OCI-LY3 (cell line): Measurements from ENCODE around the gene KRT15.

Experiments used
- H2AFZ ChIP-seq: fragments of 200-600, 300-600 bp; shearing (Covaris generic); 2 replicates; pipeline ENCODE4 v1.6.0; 2014; ENCODE audit warnings: antibody characterized with exemption, low read depth, low read length
- H3K27ac ChIP-seq: fragments of 200-600, 300-600 bp; sonication (generic); 2 replicates; pipeline ENCODE4 v1.5.1; 2014; ENCODE audit warnings: mild to moderate bottlenecking, low read length, moderate library complexity, mixed read lengths
- H3K27me3 ChIP-seq: fragments of 200-600, 300-600 bp; sonication (generic); 2 replicates; pipeline ENCODE4 v1.6.1; 2014; ENCODE audit warnings: low read depth, low read length, mixed read lengths
- H3K36me3 ChIP-seq: fragments of 200-600, 300-600 bp; sonication (generic); replicated peaks from 2 replicates; pipeline ENCODE3; 2014; ENCODE audit warnings: low read depth, low read length, mixed read lengths
- H3K4me1 ChIP-seq: fragments of 300-600, 200-600 bp; sonication (generic); 2 replicates; pipeline ENCODE4 v1.6.1; 2014; ENCODE audit warnings: low read length, mixed read lengths
- H3K4me2 ChIP-seq: fragments of 200-600, 300-600 bp; sonication (generic); 2 replicates; pipeline ENCODE4 v1.6.1; 2014; ENCODE audit warnings: low read length, mixed read lengths
- H3K4me3 ChIP-seq: fragments of 300-600, 200-600 bp; sonication (generic); 2 replicates; pipeline ENCODE4 v1.5.1; 2014; ENCODE audit warnings: antibody characterized with exemption, mild to moderate bottlenecking, low read length, moderate library complexity
- H3K79me2 ChIP-seq: fragments of 300-600, 200-600 bp; shearing (Covaris generic); 2 replicates; pipeline ENCODE4 v1.6.1; 2014; ENCODE audit warnings: mild to moderate bottlenecking, low read length, mixed read lengths
- H3K9ac ChIP-seq: fragments of 300-600, 200-600 bp; shearing (Covaris generic); 2 replicates; pipeline ENCODE4 v1.6.0; 2014; ENCODE audit warnings: mild to moderate bottlenecking, low read length, moderate library complexity
- H3K9me3 ChIP-seq: fragments of 200-600, 300-600 bp; shearing (Covaris generic); 2 replicates; pipeline ENCODE4 v1.6.1; 2014; ENCODE audit warnings: low read length, mixed read lengths; ENCODE audit not compliant: insufficient read depth
- H4K20me1 ChIP-seq: fragments of 200-600, 300-600 bp; sonication (generic); 2 replicates; pipeline ENCODE4 v1.6.1; 2016; ENCODE audit warnings: low read length, mixed read lengths; ENCODE audit not compliant: insufficient read depth
- EZH2phosphoT487 ChIP-seq: fragments of 200-600 bp; shearing (Covaris generic); IDR thresholded peaks from 2 replicates; pipeline ENCODE4 v1.6.1; 2018; ENCODE audit warnings: antibody characterized with exemption, mixed run types, low read depth
- TF ChIP-seq, protein P1 (sequence below): fragments of 200-600, 300-600 bp; sonication (generic); IDR thresholded peaks from 2 replicates; pipeline ENCODE4 v1.5.1; 2014; ENCODE audit warnings: antibody characterized with exemption, low read length, low read depth

Gene KRT15

DNA sequence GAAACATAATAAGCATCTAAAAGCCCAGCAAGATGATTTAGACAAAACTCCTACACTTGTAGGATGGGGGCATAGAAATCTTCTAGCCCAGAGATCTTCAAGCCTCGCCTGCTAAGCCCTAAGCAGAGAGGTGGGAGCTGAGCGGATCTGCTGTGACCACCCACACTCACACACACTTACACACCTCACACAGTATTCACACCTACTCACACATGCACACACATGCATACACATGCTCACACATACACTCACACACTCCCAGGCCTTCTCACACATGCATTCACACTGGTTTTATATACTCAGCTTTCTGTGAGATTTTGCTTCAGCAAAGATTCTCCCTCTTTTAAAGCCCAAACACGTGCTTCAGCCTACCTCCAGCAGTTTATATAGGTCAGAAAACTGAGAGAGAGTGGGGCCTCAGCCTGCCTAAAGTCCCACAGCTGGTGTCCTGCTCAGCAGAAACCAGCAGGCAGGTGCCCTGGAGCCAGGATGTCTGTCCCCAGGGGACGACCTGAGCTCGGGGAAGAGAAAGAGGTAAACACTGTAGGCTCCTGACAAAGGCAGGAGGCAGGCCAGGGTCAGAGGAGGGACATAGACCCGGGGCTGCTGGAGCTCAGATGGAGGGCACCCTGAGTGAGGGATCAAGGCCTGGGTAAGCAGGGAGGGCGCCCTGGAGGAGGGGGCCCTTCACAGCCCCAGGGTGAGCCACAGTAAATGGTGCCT, 21.4 kb upstream of the KRT15 start:
- Histone ChIP-seq H3K27me3 (no peaks in the 10 kb centered on the region), H4K20me1 (no peaks in the 10 kb centered on the region), H3K27ac (no peak overlapping the region), H3K36me3 (no peaks in the 10 kb centered on the region), H3K9ac (no peak overlapping the region), H2AFZ (no peak overlapping the region), H3K79me2 (no peaks in the 10 kb centered on the region), H3K4me1 (peaks cover 8% of the 10 kb centered on the region; the same call in 1 of the 2 replicates), H3K9me3 (no peaks in the 10 kb centered on the region), H3K4me2 (no peak overlapping the region), H3K4me3 (no peak overlapping the region)
- TF ChIP-seq, protein P1, sequence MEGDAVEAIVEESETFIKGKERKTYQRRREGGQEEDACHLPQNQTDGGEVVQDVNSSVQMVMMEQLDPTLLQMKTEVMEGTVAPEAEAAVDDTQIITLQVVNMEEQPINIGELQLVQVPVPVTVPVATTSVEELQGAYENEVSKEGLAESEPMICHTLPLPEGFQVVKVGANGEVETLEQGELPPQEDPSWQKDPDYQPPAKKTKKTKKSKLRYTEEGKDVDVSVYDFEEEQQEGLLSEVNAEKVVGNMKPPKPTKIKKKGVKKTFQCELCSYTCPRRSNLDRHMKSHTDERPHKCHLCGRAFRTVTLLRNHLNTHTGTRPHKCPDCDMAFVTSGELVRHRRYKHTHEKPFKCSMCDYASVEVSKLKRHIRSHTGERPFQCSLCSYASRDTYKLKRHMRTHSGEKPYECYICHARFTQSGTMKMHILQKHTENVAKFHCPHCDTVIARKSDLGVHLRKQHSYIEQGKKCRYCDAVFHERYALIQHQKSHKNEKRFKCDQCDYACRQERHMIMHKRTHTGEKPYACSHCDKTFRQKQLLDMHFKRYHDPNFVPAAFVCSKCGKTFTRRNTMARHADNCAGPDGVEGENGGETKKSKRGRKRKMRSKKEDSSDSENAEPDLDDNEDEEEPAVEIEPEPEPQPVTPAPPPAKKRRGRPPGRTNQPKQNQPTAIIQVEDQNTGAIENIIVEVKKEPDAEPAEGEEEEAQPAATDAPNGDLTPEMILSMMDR: no peak
- no peak for TF ChIP-seq EZH2phosphoT487

DNA sequence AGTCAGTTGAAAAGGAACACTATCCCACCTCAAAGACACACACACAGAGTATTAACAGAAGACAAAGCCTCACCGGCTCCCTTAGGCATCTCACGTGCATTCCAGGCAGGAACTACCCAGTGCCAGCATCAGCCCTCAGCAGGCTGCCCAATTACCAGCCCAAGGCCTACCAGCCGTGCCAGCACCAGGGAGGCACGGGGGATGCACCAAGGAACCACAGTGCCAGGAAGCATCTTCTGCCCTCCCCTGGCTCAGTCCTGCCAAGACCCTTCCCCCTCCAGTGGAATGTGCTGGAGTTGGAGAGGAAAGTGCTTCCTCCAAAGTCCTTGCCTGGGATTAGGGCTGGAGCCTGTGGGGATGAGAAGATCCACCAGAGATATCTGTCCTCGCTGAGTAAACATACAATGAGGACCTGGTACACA, 20.4 kb upstream of the KRT15 start:
- Histone ChIP-seq H3K36me3 (no peaks in the 10 kb centered on the region), H3K9ac (no peak overlapping the region), H3K4me1 (peaks cover 8% of the 10 kb centered on the region; the same call in 1 of the 2 replicates), H3K4me2 (no peak overlapping the region), H3K4me3 (no peak overlapping the region), H4K20me1 (no peaks in the 10 kb centered on the region), H3K9me3 (no peaks in the 10 kb centered on the region), H3K79me2 (no peaks in the 10 kb centered on the region), H3K27ac (no peak overlapping the region), H2AFZ (no peak overlapping the region), H3K27me3 (no peaks in the 10 kb centered on the region)
- TF ChIP-seq, protein P1: no peak
- TF ChIP-seq EZH2phosphoT487: no peak

DNA sequence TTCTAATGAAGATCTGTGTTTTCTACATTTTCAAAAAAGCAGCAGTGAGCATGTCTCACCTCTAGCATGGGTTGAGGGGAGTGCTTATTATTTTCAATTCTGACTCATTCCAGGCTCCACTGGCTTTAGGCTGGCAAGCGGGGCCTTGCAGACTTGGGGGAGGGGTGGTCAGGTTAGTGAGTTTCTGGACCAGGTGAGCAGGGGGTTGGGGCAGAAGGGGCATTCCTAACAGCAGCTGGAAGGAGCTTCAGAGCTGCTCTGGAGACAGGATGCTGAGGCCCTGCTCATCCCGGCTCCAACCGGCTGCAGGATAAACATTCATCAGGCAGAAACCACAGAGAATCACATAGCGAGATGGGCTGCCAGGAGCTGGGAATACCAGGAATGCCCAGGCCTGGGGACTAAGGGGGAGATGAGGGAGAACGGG, 19.9 kb upstream of the KRT15 start:
- no peak overlapping the region for H3K9ac ChIP-seq
- H3K4me1 ChIP-seq: peaks cover 8% of the 10 kb centered on the region; the same call in 1 of the 2 replicates
- no peak overlapping the region for H3K4me2 ChIP-seq
- no peak overlapping the region for H2AFZ ChIP-seq
- H4K20me1 ChIP-seq: no peaks in the 10 kb centered on the region
- no peaks in the 10 kb centered on the region for H3K79me2 ChIP-seq
- H3K27ac ChIP-seq: no peak overlapping the region
- no peaks in the 10 kb centered on the region for H3K36me3 ChIP-seq
- no peaks in the 10 kb centered on the region for H3K9me3 ChIP-seq
- H3K4me3 ChIP-seq: no peak overlapping the region
- H3K27me3 ChIP-seq: no peaks in the 10 kb centered on the region
- TF ChIP-seq EZH2phosphoT487: no peak
- TF ChIP-seq, protein P1: no peak

DNA sequence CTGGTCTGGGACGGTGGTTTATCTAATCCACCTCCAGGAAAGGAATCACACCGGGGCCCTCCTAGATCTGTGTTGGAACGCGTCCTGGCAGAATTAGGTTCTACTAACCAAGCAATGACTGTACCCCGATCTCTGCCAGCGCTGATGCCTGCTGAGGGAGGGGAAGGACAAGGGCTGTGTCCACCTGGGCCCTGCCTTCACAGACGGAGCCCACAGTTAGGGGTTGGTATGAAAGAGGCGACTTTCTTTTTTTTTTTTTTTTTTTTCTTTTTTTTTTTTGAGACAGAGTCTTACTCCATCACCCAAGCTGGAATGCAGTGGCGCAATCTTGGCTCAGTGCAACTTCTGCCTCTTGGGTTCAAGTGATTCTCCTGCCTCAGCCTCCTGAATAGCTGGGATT, 19.3 kb upstream of the KRT15 start:
- Histone ChIP-seq H3K27me3 (no peaks in the 10 kb centered on the region), H3K4me2 (no peak overlapping the region), H3K4me1 (peaks cover 8% of the 10 kb centered on the region; the same call in 1 of the 2 replicates)

More for the DNA sequence above, 19.3 kb upstream of the KRT15 start:
- no peaks in the 10 kb centered on the region for H3K9me3 ChIP-seq
- no peak overlapping the region for H2AFZ ChIP-seq
- TF ChIP-seq, protein P1: no peak
- no peak for TF ChIP-seq EZH2phosphoT487
- H3K79me2 ChIP-seq: no peaks in the 10 kb centered on the region
- H3K9ac ChIP-seq: no peak overlapping the region
- no peak overlapping the region for H3K27ac ChIP-seq
- H4K20me1 ChIP-seq: no peaks in the 10 kb centered on the region
- H3K36me3 ChIP-seq: no peaks in the 10 kb centered on the region
- H3K4me3 ChIP-seq: no peak overlapping the region
